ENCODE data around the gene COL17A1.

COL17A1 gene

DNA sequence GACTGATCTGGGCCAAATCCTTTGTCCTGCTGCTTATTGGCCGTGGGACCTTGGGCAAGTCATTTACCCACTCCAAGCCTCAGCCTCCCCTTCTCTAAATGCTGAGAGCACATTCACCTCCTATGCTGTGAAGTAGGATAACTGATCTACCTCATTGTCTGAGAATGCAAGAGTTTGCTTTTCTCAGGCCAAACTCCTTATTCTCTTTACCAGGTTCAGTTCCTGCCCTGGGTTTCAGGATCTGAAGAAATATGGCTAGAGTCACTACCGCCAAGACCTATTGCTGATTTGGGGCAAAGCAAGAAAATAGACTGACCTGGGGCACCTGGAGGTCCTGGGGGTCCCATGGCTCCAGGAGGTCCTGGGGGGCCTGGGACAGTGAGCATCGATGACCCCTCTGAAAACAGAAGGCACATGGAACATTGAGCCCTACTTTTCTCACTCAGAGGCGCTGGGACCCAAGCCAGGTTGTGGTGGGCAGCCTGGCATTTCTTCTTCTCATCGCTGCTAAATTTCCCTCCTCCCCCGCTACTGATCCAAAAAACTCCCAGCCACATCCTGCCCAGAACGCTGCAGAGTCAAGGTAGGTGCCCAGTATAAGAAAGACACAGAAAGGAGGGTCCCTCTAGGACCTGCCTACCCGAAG, 42.4 kb downstream of the COL17A1 start:
- peak; percentile 47; the same call in 1 of the 3 replicates for ATAC-seq (ENCODE audit: insufficient read depth, low read depth)
- H4K20me1 ChIP-seq (ENCODE audit: insufficient read depth, low read length): no peaks in the 10 kb centered on the region; the same call in 1 of the 2 replicates
- DNase-seq: no peak
- TF ChIP-seq, protein P1, sequence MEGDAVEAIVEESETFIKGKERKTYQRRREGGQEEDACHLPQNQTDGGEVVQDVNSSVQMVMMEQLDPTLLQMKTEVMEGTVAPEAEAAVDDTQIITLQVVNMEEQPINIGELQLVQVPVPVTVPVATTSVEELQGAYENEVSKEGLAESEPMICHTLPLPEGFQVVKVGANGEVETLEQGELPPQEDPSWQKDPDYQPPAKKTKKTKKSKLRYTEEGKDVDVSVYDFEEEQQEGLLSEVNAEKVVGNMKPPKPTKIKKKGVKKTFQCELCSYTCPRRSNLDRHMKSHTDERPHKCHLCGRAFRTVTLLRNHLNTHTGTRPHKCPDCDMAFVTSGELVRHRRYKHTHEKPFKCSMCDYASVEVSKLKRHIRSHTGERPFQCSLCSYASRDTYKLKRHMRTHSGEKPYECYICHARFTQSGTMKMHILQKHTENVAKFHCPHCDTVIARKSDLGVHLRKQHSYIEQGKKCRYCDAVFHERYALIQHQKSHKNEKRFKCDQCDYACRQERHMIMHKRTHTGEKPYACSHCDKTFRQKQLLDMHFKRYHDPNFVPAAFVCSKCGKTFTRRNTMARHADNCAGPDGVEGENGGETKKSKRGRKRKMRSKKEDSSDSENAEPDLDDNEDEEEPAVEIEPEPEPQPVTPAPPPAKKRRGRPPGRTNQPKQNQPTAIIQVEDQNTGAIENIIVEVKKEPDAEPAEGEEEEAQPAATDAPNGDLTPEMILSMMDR (IDR thresholded peaks at IDR 0.05; ENCODE audit: borderline replicate concordance, extremely low read depth, low read length, poor library complexity, severe bottlenecking): no peak
- no peak for TF ChIP-seq EZH2 (IDR thresholded peaks at IDR 0.05; ENCODE audit: borderline replicate concordance, low read depth, low read length, severe bottlenecking)
- no peak overlapping the region for H3K9ac ChIP-seq (ENCODE audit: low read depth, low read length)
- peaks cover 21% of the 10 kb centered on the region for H3K27me3 ChIP-seq (ENCODE audit: insufficient read depth, low read length, poor library complexity)
- no peak overlapping the region for H3K27ac ChIP-seq (ENCODE audit: low read length)
- no peak overlapping the region for H2AFZ ChIP-seq (ENCODE audit: low read depth, low read length)
- no peaks in the 10 kb centered on the region for H3K36me3 ChIP-seq (ENCODE audit: insufficient read depth, low read length)
- no peak overlapping the region for H3K4me2 ChIP-seq (ENCODE audit: insufficient read depth, low read length)
- H3K4me3 ChIP-seq (ENCODE audit: low read depth in 1 of 2, low read length in 2 of 2): no peak overlapping the region
- H3K79me2 ChIP-seq (ENCODE audit: insufficient read depth, low read length): no peaks in the 10 kb centered on the region
- H3K4me1 ChIP-seq (ENCODE audit: insufficient read depth, low read length): no peaks in the 10 kb centered on the region
- H3K9me3 ChIP-seq (ENCODE audit: insufficient read depth, low read length, severe bottlenecking): no peaks in the 10 kb centered on the region

DNA sequence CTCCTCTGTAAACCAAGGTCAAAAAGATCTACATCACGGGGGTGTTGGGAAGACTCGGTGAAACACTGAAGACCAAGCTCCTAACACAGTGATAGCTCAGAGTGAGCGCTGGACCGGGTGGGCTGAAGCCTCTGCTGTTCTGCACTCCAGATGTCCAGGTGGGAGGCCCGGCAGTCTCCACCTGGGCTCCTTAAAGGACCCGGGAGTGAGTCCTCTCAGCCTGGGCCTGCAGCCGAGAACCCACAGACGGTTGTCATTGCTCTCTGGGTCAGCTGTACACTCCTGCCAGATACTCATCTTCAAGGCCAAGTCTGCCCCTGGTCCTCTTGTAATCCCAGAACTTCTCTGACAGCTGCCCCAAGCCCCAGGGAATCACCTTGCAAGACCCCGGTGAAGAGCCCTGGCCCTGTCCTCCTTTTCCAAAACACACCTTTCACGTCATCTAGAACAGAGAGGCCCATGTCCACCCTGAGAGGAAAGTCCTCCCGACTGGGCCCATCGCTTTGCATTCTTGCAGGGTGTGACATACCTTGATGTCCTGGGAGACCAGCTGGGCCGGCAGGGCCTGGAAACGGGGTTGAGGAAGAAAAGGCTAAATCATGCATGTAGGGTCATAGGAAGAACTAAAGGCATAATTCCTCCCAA, 43.7 kb downstream of the COL17A1 start:
- Histone ChIP-seq H3K9me3 (ENCODE audit: insufficient read depth, low read length, severe bottlenecking) (no peaks in the 10 kb centered on the region), H3K36me3 (ENCODE audit: insufficient read depth, low read length) (no peaks in the 10 kb centered on the region), H4K20me1 (ENCODE audit: insufficient read depth, low read length) (no peaks in the 10 kb centered on the region; the same call in 1 of the 2 replicates), H3K4me3 (ENCODE audit: low read depth in 1 of 2, low read length in 2 of 2) (no peak overlapping the region), H3K79me2 (ENCODE audit: insufficient read depth, low read length) (no peaks in the 10 kb centered on the region), H3K4me2 (ENCODE audit: insufficient read depth, low read length) (no peak overlapping the region), H3K27ac (ENCODE audit: low read length) (no peak overlapping the region), H2AFZ (ENCODE audit: low read depth, low read length) (no peak overlapping the region), H3K4me1 (ENCODE audit: insufficient read depth, low read length) (no peaks in the 10 kb centered on the region), H3K9ac (ENCODE audit: low read depth, low read length) (no peak overlapping the region), H3K27me3 (ENCODE audit: insufficient read depth, low read length, poor library complexity) (peaks cover 17% of the 10 kb centered on the region)
- DNase-seq (no peak), ATAC-seq (ENCODE audit: insufficient read depth, low read depth) (no peak)
- TF ChIP-seq, protein P1 (IDR thresholded peaks at IDR 0.05; ENCODE audit: borderline replicate concordance, extremely low read depth, low read length, poor library complexity, severe bottlenecking): no peak
- no peak for TF ChIP-seq EZH2 (IDR thresholded peaks at IDR 0.05; ENCODE audit: borderline replicate concordance, low read depth, low read length, severe bottlenecking)

DNA sequence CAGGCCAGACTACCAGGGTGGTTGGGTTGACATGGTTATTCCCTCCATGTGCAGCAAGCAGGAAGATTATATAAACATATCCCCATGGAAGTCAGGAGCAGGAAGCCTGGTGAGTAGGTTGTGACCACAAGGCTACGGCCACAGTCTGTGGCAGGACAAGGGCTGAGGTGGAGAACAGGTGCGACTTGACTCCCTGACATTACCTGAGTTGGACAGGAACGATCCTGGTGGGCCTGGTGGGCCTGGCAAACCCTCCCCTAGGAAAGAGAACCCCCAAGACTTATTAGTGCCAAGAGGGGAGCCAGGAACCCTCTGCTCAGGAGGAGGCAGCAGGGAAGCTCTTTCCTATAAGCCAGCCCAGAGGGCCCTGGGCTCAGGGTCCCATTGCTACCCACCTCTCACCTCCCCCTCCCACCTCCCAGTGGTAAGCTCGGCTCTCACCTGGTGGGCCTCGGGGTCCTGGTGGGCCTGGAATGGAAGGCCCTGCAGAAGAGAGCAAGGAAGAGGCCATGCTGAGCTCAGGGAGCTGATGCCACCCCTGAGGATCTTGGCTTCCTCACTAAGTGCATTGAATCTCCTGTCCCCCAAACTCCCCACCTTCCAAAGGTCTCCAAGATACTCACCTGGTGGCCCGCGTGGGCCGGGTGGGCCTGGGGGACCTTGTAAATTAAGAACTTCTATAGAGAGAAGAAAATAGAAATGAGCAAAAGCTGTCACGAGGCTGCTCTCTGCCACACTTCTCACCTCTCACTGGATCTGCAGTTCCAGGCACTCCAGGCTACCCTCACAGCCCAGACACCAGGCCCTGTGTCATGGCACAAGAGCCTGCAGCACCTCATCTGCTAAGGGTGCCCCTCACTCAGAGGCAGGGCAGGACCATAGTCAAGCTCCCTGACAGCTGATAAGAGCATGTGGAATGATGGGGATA, 44.6 kb downstream of the COL17A1 start:
- no peaks in the 10 kb centered on the region for H3K36me3 ChIP-seq (ENCODE audit: insufficient read depth, low read length)

More for the DNA sequence above, 44.6 kb downstream of the COL17A1 start:
- no peaks in the 10 kb centered on the region for H3K9me3 ChIP-seq (ENCODE audit: insufficient read depth, low read length, severe bottlenecking)
- no peaks in the 10 kb centered on the region for H3K79me2 ChIP-seq (ENCODE audit: insufficient read depth, low read length)
- H2AFZ ChIP-seq (ENCODE audit: low read depth, low read length): no peak overlapping the region
- H4K20me1 ChIP-seq (ENCODE audit: insufficient read depth, low read length): no peaks in the 10 kb centered on the region; the same call in 1 of the 2 replicates
- ATAC-seq (ENCODE audit: insufficient read depth, low read depth): no peak
- H3K4me2 ChIP-seq (ENCODE audit: insufficient read depth, low read length): no peak overlapping the region
- TF ChIP-seq, protein P1 (IDR thresholded peaks at IDR 0.05; ENCODE audit: borderline replicate concordance, extremely low read depth, low read length, poor library complexity, severe bottlenecking): no peak
- no peak for TF ChIP-seq EZH2 (IDR thresholded peaks at IDR 0.05; ENCODE audit: borderline replicate concordance, low read depth, low read length, severe bottlenecking)
- peaks cover 17% of the 10 kb centered on the region for H3K27me3 ChIP-seq (ENCODE audit: insufficient read depth, low read length, poor library complexity)
- no peak overlapping the region for H3K9ac ChIP-seq (ENCODE audit: low read depth, low read length)
- H3K27ac ChIP-seq (ENCODE audit: low read length): no peak overlapping the region
- no peak overlapping the region for H3K4me3 ChIP-seq (ENCODE audit: low read depth in 1 of 2, low read length in 2 of 2)
- no peak for DNase-seq
- H3K4me1 ChIP-seq (ENCODE audit: insufficient read depth, low read length): no peaks in the 10 kb centered on the region

All from DND-41 (cell line).